ENCODE measurements around the gene JAKMIP2.
A peak's percentile ranks its signal among the peaks of the same experiment; 100 is the strongest.
"Not testable (repeated sequence)": the region's sequence is repeated elsewhere in the genome, so short reads cannot be mapped to it uniquely, and the experiment has no call there.

The JAKMIP2 gene

DNA sequence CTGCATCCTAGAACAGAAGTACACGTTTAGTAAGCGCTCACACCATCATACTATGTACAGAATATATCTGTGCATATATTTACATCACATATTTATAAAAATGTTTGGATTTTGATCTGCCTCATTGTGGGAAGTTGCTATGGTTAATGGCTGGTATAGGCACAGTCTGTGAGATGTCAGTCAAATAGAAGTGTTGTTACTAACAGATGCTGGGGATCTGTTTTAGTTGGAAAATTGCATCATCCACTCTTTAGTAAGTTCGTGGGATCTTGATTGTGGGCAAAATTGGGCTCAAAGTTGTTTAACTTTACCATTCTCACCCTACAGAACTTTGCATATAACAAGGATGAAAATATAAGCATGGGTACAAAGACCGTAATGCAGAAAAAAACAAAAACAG is 196.3 kb downstream of the JAKMIP2 start:
- DNase-seq = no peak

- DNase-seq = not testable (repeated sequence)
Observed at GRCh38 chr5:147582272-147582671, 200.3 kb downstream of the JAKMIP2 start.

DNA sequence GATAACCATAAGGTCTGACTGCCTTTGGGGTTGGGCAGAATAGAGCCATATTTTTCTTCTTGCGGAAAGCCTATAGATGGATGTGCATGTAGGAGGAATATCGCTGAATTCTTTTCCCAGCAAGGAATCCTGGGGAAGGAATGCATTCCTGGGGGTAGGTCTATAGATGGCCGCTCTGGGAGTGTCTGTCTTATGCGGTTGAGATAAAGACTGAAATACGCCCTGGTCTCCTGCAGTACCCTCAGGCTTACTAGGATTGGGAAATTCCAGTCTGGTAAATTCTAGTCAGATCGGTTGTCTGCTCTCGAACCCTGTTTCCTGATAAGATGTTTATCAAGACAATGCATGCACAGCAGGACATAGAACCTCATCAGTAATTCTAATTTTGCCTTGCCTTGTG is 202.1 kb downstream of the JAKMIP2 start:
- DNase-seq = not testable (repeated sequence)

GRCh38 chr5:147578228-147579024 is 204.1 kb downstream of the JAKMIP2 start:
- DNase-seq = no peak

DNA sequence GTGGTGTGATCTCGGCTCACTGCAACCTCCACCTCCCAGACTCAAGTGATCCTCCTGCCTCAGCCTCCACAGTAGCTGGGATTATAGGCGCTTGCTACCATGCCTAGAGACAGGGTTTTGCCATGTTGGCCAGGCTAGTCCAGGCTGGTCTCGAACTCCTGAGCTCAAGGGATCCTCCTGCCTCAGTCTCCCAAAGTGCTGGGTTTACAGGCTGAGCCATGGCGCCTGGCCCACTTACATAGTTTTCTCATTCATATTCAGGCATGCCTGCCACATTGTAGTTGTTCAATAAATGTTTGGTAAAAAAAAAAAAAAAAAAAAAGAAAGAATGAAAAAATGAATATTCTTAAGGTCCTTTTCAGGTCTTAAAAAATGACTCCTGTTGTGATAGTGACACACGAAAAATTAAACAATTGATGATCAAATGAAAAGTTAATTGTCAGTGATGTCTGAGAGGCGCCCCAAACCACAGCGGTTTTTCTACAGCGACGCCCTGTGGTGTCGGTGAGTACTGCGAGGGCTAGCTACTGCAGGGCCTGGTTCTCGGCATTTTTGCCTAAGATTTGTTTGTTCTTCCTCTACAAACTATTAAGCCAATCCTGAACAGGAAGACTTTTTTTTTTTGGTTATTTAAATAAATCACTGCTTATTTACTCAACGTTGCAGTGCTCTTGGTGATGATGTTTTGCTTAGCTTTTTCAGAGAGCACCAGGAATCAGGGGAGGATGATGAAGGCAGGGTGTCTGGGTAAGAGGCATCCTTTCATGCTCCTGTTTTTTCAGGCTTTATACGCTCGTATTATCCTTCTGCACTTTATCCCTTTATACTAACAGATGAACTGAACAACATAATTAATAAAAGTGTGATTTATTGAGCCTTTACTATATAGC is 205.6 kb downstream of the JAKMIP2 start:
- no peak for DNase-seq

- no peak for DNase-seq
Observed at GRCh38 chr5:147575598-147575997, 206.9 kb downstream of the JAKMIP2 start.

GRCh38 chr5:147573211-147573610 is 209.3 kb downstream of the JAKMIP2 start:
- no peak for DNase-seq

DNA sequence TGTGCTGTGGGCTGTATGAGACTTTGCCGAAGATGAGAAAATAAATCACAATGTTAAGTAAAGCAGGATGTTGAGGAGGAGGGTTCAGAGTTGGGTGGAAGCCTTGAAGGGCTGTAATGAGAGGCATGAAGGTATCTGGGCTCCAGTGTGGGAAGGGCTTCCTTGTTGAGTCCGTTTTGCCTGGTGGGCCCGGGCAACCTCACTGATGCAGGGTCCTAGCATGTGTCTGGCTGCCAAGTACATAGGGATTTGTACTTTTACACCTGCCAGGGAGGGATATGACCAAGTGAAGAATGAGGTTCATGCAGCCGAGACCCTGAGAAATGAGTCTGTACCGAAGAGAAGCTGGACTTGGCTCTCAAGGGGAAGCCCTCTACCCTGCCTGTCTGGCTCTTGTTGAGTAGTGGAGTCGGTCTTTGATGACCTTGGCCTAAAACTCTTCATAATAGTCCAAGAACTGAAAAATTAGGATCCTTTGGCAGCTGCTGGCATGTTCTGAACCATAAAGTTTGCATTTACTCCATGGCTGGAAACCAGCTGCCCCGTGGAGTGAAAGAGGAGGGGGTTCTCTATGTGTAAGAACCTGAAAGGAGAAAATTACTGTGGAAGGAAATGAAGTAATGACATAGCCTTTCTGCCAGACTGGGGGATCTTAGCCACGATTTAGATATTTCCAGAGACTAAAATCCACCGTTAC is 213.7 kb downstream of the JAKMIP2 start:
- no peak for DNase-seq

DNA sequence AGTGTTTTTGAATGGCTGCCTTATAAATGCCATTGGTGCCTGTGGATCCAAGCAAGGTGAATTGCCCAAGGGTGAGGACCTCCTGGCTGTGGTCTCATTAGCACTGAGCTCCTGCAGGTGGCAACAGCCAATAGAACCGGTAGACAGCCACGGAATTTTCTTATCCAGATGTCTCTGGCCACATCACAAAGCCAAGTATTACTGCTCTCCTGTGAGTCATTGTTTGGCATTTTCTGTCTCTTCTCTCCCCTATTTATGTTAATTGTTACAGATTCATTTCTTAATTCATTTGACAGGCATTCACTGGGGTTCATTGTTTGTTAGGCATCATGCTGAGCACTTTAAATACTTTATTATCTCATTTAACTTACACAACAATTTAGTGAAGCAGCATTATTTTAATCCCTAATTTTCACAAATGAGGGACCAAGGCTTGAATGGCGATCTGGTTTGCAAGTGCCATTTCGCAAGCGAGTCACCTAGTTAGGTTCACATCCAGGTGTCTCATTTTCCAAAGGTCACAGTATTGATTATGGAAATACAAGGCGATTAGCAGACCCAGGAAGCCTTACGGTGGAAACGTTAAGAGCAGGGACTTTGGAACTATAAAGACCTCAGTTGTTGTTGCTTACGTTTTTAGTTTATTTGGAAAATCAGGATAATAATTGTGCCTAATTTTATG is 214.5 kb downstream of the JAKMIP2 start:
- no peak for DNase-seq

- DNase-seq = no peak
Observed at GRCh38 chr5:147565524-147565923, 217.0 kb downstream of the JAKMIP2 start.

DNA sequence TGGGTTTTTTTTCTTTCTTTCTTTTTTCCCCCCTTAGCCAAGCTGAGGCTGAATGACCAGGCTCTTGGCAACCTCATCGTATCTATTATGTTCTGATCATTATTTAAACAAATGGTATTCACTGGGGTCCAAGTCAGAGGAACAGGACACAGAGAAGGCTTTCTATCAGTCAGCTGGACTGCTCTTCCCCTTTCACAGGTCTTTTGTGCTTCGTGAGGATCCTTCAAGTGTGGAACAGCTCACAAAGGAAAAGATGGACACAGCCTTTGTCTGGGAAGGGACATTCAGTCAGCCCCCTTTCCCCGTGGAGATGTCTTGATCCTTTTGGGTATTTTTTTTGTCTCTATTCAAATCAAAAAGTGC is 218.4 kb downstream of the JAKMIP2 start:
- no peak for DNase-seq

GRCh38 chr5:147563466-147564123 is 218.9 kb downstream of the JAKMIP2 start:
- no peak for DNase-seq

DNA sequence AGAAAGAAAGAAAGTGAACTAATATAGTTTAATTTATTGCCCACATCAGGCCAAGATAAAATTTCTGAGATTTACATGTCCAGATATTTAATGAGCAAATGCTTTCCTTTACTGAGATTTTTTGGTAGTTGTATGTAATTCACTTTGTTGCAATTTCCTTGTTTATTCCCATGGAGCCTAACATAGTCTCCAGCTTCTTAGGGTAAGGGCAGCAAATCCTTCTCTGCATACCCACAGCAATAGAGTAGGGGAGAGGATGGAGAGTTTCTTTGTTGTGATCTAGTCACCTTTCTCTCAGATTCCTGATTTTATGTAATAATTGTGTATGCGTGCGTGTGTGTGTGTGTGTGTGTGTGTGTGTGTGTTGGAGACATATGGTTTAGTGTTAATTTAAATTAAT is 221.1 kb downstream of the JAKMIP2 start:
- no peak for DNase-seq

DNA sequence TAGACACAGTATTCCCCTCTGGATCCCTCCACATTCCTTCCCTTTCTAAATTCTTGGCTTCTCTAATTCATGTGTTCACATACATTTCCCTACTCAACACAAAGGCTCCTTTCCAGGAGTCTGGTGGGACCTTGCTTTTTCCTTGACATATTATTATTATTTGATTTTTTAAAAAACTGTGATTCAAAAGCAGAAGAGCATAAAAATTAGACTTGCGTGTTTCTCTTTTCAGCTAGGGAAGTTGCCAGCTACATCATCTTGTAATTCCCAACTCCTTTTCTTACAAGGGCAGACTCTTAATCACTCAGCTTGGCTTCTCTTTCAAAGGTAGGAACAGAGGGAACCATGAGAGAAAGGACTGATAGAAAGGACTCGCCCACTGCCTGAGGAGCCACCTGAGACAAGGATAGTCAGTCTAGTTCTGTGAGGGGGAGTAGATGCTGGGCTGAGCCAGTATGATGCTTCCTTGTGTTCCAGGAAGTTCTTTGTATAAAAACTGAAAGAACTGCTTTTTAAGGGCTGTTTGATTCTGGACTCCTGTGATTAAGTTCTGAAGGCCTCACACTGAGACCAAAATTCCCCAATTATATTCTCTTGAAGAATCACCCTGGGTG is 221.7 kb downstream of the JAKMIP2 start:
- DNase-seq = no peak

DNA sequence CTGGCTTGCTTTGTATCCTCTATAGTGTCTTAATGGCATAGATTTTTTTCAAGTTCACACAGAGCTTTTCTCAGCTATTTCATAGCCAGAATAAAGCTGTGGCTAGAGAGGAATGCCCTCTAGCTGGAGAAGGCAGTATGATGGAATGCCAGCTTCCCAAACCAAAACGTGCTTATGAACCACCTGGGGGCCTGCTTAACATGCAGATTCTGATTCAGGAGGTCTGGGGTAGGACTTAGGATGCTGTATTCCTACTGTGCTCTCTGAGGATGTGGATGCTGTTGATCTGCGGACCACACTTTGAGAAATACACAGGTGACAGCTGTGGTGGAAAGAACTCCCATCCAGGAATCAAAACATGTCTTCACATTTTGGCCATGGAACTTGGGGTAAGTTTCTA is 222.8 kb downstream of the JAKMIP2 start:
- DNase-seq = no peak

DNA sequence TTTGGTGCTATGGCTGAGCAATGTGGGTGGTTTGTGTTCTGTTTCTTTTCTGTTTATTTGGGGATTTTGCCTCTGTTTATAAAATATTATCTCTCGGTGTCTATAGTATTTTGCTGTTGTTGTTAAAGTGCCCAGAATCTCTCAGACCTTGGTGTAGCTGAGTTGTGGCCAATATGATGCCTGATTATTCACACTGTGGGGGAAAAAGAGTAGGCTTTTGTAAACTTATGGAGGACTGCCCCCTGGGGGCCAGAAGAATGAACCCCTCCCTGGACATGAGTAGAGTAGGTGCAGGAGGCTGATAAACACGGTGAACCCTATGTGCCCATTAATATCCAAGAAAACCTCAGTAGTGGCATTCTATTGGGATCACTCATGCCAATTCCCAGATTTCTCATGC is 223.7 kb downstream of the JAKMIP2 start:
- peak; percentile 50 for DNase-seq

- no peak for DNase-seq
Observed at GRCh38 chr5:147557876-147558745, 224.4 kb downstream of the JAKMIP2 start.

GRCh38 chr5:147555176-147555575 is 227.4 kb downstream of the JAKMIP2 start:
- DNase-seq = no peak

- no peak for DNase-seq
Observed at GRCh38 chr5:147554261-147554817, 228.2 kb downstream of the JAKMIP2 start.

DNA sequence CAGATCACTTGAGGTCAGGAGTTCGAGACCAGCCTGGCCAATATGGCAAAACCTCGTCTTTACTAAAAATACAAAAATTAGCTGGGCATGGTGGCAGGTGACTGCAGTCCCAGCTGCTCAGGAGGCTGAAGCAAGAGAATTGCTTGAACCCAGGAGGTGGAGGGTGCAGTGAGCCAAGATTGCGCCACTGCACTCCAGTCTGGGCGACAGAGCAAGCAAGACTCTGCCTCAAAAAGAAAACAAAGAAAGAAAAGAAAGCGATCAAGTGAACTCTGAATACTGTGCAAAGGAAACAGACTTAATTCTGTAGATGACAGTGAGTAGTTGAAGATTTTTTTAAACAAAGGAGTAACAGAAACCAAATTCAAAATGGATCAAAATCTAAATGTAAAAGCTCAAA is 228.7 kb downstream of the JAKMIP2 start:
- not testable (repeated sequence) for DNase-seq

DNA sequence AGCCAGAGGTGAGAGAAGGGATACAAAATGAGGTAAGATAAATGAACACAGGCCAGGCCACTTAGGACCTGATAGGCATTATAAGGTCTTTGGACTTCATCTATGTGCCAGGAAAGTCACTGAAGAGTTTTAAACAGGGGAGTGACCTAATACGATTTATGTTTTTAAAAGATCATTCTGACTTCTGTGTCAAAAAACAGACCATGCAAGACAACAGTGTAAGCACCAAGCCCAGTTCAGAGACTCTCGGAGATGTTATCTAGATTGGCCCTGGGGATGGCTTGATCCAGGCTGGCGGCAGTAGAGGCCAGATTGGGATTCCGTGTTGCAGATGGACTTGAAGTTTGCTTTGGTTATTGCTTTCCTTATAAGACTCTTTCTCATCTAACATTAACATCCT is 229.6 kb downstream of the JAKMIP2 start:
- no peak for DNase-seq
